Effector memory CD4-positive, alpha-beta T cell (primary cell): ENCODE measurements around the gene OR51B2.

Experiments used
- DNase-seq, 3 donors: peaks; one replicate each; pipeline ENCODE4 v3.0.0-alpha.2; 2020
- H3K27ac ChIP-seq: 2 replicates; pipeline ENCODE4 v1.7.0; 2013; ENCODE audit warnings: mild to moderate bottlenecking, low read length, moderate library complexity; ENCODE audit not compliant: insufficient read depth, poor library complexity, severe bottlenecking
- H3K27me3 ChIP-seq: replicated peaks from 2 replicates; pipeline ENCODE4 v1.7.0; 2013; ENCODE audit warnings: mild to moderate bottlenecking, low read length; ENCODE audit not compliant: insufficient read depth, control insufficient read depth, poor library complexity, severe bottlenecking
- H3K36me3 ChIP-seq: 2 replicates; pipeline ENCODE4 v1.7.0; 2013; ENCODE audit warnings: mild to moderate bottlenecking, low read length, moderate library complexity; ENCODE audit not compliant: control insufficient read depth, insufficient read depth
- H3K4me1 ChIP-seq: 2 replicates; pipeline ENCODE4 v1.7.0; 2013; ENCODE audit warnings: low read length, mild to moderate bottlenecking; ENCODE audit not compliant: control insufficient read depth, insufficient read depth, poor library complexity, severe bottlenecking
- H3K4me3 ChIP-seq: 2 replicates; pipeline ENCODE4 v1.7.0; 2013; ENCODE audit warnings: low read length, low read depth, mild to moderate bottlenecking; ENCODE audit not compliant: insufficient read depth, poor library complexity, severe bottlenecking
- H3K9me3 ChIP-seq: 2 replicates; pipeline ENCODE4 v1.7.0; 2013; ENCODE audit warnings: mild to moderate bottlenecking, low read length, moderate library complexity; ENCODE audit not compliant: control insufficient read depth

OR51B2 gene

DNA sequence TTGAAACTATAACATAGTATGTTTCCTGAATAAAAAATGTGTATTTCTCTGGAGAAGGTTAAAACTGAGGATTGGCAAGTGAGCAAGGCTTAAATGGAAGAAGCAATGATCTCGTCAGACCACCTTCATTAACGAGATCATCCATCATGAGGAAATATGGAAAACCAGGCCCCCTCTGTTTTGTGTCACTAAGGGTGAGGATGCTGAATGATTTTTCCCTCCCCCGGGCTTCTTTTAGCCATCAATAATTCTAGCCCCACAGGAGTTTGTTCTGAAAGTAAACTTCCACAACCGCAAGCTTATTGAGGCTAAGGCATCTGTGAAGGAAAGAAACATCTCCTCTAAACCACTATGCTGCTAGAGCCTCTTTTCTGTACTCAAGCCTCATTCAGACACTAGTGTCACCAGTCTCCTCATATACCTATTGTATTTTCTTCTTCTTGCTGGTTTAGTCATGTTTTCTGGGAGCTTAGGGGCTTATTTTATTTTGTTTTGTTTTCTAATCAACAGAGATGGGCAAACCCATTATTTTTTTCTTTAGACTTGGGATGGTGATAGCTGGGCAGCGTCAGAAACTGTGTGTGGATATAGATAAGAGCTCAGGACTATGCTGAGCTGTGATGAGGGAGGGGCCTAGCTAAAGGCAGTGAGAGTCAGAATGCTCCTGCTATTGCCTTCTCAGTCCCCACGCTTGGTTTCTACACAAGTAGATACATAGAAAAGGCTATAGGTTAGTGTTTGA is 48.6 kb downstream of the OR51B2 start:
- H3K4me1 ChIP-seq: no peaks in the 10 kb centered on the region
- no peak overlapping the region for H3K27ac ChIP-seq
- H3K4me3 ChIP-seq: no peak overlapping the region
- no peaks in the 10 kb centered on the region for H3K27me3 ChIP-seq
- H3K9me3 ChIP-seq: no peaks in the 10 kb centered on the region
- H3K36me3 ChIP-seq: no peaks in the 10 kb centered on the region
- no peak for DNase-seq

DNA sequence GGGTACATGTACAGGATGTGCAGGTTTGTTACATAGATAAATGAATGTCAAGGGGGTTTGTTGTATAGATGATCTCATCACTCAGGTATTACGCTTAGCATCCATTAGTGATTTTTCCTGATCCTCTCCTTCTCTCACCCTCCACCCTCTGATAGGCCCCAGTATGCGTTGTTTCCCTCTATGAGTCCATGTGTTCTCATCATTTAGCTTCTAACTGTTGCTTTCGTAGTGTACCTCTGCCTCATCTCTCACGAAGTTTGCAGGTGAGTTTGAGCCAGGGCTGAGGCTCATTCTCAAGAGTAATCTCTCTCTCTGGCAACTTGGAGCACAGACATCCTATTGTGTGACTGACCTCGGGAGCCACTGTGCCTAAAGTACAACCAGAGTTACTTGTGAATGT is 49.7 kb downstream of the OR51B2 start:
- Histone ChIP-seq H3K27me3 (no peaks in the 10 kb centered on the region), H3K36me3 (no peaks in the 10 kb centered on the region), H3K9me3 (no peaks in the 10 kb centered on the region), H3K27ac (no peak overlapping the region), H3K4me3 (no peak overlapping the region), H3K4me1 (no peaks in the 10 kb centered on the region)
- no peak for DNase-seq
